GM21360 (cell line): ENCODE data around the gene RASSF3.
"Not testable (repeated sequence)": the region's sequence is repeated elsewhere in the genome, so short reads cannot be mapped to it uniquely, and the experiment has no call there.

Source experiments
- ATAC-seq: cut with Tn5 transposase; IDR thresholded peaks from one replicate; pipeline ENCODE4 v1.9.1; 2021; ENCODE audit warnings: mild to moderate bottlenecking, moderate library complexity; ENCODE audit not compliant: unreplicated experiment

Gene RASSF3, protein sequence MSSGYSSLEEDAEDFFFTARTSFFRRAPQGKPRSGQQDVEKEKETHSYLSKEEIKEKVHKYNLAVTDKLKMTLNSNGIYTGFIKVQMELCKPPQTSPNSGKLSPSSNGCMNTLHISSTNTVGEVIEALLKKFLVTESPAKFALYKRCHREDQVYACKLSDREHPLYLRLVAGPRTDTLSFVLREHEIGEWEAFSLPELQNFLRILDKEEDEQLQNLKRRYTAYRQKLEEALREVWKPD

DNA sequence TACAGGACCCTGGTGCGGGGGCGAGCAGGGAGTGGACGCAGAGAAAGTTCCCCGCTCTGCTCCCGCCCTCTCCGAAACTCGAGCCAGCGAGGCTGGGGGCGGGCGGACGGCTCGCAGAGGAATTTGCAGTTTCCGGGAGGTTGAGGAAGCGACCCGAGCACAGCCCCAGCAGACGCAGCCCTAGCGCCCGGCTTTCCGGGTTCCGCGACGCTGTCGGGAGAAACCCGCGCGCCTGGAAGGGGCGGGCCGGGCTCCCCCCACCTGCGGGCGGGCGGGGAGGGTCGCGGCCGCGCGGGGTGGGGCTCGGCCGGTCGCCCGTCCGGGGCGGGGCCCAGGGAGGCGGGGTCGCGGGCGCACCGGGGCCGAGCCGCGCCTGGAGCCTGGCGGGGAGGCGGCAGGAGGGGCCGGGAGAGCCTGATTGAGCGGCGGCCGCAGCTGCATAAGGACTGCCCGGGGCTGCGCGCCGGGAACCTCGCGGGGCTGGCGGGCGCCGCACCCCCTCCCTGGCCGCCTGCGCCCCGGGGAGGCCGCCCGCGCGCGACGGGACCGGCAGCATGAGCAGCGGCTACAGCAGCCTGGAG lies at the start of gene RASSF3:
Gene RASSF3, plus strand, starts transcription at position 417 of the 581 bp plus-strand sequence. Its CDS starts 138 bp downstream, at position 555.
- ATAC-seq: peak; percentile 48

DNA sequence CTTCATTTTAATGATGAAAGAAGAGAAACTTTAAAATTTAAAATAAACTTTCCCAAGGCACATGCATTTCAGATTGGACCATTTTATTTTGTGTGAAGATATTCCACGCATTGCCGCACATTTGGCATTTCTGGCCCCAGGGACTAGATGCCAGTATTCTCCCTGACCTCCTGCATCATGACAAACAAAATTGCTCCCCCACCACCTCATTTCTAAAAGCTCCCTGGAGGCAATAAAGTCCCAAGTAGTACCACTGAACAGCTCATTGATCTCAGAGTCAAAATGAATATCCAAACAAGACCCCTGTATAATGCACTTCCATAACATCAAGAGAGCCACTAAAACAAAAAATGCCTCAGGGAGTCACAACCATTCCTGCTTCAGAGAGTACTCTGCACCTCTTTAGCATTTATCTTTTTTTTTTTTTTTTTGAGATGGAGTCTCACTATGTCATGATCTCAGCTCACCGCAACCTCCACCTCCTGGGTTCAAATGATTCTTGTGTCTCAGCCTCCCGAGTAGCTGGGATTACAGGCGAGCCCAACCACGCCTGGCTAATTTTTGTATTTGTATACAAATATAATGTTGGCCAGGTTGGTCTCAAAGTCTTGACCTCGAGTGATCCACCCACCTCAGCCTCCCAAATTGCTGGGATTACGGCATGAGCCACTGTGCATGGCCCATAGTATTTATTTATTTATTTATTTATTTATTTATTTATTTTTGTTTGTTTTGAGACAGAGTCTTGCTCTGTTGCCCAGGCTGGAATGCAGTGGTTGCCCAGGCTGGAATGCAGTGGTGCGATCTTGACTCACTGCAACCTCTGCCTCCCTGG lies 48.8 kb upstream of the RASSF3 start:
- no peak for ATAC-seq

DNA sequence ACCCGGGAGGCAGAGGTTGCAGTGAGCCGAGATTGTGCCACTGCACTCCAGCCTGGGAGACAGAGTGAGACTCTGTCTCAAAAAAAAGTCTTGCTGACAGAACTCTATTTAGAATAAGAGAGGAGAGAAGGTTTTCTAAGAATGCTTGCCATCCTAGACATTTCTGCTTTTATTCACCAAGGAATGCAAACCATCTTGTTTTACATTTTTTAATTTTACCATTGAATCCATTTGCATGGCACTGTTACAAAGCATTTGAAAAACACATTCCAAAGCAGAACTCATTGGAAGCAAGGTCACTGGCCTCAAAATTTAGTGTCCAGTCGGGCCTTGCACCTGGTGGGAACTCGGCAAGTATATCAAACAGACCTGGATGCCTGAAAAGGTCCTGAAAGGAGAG lies 44.2 kb upstream of the RASSF3 start:
- no peak for ATAC-seq

DNA sequence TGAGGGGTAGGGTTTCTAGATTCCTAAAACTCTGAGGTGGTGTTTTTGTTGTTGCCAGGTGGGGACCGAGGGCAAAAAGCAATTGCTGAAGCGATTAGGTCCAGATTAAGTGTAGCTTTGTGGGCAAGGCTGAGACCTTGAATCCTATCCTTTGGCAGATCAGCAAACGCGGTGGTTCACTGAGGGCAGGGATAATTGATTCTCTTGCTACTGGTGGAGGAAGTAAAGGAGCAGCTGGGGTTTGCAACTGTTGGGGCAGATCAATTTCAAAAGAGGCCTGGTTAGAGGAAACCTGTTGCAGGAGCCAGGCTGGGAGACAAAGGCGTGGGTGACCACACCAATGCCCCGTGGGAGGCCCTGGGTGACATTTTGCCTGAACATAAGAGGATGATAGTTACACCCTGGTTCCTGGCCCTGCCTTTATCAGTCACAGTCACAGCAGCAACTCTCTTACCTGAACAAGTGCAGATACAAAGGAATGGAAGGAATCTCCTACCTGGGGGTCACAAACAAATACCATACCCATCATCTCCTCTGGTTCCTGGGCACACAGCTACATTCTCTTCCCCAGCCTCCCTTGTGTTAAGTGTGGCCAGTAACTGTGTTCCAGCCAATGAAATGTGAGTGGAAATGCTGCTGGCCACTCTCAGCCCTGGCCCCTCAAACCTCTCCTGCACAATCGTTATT lies 43.3 kb upstream of the RASSF3 start:
- ATAC-seq: no peak

DNA sequence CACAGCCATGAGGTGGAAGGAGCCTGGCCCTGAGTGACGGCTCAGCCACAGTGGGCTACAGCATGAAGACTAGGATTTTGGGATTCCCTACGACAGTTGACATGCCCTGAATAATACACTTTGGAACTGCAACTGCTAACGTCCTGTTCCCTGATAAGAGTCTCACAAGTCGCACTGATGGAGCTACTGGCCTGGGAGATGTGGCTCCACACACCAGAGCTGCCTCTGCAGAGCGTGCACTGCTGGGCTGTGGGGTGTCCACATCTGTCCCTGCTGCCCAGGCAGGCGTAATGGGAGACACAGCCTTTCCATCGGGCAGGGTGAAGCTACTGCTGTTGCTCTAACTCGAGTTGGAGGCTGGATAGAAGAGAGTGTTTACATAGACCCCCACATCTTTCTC lies 42.7 kb upstream of the RASSF3 start:
- no peak for ATAC-seq

DNA sequence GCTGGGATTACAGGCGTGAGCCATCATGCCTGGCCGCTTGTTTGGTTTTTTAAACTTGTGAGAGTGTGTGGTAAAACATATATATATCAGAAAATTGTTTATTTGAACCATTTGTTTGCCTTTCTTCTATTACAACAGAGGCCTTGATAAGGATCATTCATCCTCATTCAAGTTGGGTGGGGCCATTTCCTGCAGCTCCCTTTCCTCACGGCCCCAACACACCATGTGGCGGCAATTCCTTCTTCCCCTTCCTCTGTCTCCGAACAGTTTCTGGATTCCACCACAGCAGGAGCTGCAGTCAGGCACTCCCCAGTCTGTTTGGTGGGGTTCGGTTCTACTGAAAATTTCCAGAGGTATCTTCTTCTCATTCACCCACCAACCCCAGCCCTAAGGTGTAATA lies 42.0 kb upstream of the RASSF3 start:
- ATAC-seq: no peak

DNA sequence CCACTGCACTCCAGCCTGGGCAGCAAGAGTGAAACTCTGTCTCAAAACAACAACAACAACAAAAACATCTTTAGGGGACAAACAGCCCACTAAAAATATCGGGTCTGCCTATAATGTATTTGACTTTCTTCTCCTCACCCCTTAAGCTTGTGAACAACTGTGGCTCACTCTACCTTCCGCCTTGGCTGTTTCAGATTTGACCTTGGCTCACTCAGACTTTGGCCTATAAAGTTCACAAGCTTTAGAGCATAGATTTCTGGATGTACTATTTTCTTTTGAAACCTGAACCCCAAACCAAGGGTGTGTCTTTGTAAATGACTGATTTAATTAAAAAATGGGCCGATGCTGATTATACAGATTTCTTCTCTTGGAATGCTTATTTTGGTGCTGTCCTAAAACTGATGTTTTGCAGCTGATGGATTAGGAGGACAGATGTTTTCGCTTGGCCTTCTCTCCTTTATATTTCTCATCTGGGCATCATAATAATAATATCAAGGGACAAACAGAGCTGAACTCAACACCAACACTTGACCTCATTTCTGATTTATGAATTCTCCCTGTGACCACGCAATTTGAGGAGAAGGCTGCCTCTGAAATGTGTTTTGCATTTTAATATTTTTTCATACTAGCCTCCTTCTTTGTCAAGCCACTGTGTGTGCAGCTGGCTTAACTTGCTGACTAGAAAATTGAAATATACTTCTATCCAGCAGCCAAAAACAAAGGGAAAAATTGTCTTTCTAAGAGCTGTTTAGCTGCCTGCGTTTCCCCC lies 40.2 kb upstream of the RASSF3 start:
- ATAC-seq: no peak

DNA sequence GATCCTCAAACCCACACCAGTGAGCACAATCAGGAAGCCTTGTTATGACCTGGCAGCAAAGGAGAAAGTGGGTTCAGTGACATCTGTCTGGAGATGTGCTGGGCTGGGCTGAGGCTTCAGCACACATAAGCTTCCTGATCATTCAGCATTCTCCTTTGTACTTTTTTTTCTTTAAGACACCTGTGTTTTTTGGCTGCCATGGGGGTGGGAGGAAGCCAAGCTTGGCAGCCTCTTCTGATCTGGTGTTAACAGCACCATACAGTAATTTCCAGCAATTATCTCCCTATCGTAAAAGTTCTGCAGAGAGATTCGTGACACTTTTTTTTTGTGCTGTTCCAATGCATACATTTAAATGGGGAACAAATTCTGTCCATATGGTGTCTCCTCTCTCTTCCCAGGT lies 38.9 kb upstream of the RASSF3 start:
- ATAC-seq: no peak

DNA sequence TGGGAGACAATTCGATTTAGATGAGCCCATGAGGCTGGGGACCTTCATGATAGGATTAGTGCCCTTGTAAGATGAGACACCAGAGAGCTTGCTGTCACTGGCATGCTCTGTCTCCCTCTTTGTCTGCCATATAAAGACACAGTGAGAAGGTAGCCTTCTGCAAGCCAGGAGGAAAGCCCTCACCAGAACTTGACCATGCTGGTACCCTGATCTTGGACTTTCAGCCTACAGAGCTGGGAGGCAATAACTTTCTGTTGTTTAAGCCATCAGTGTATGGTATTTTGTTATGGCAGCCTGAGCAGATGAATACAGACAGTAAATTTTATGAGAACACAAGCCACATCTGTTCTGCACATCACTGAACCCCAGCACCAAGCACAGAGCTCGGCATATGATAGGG lies 38.1 kb upstream of the RASSF3 start:
- ATAC-seq: no peak

DNA sequence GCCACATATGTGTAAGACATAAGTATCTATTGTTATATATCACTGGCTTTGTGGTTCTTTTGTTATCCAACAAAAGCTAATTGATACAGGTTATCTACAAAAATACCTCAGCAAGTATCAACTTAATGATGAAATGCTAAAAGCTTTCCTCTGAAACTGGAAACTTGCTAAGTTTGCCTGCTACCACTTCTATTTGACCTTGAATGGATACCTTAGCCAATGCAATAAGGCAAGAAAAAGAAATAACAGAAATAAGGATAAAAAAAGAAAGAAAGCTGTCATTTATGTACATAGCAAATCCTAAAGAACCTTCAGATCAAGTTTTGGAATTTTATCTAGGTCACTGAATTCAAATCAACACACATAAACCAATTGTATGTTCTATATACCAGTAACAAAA lies 35.5 kb upstream of the RASSF3 start:
- ATAC-seq: no peak

DNA sequence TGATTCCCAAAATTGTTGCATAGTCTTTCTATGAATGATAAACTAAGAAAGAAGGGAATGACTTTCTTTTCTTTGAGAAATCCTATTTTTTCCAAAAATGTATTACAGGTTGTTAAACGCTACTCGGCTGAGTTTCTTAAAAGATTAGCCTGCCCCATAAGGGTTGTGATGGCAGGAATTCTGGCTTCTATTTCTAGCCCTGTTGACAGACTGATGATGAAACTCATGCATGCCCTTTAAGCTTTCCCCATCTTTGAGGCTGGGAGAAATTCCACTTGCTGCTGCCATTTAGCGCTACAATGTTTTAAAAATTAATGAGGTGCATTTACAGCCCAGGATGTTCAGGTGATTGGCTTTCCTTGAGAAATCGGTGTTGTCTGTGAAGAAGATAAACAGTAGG lies 33.2 kb upstream of the RASSF3 start:
- ATAC-seq: no peak

DNA sequence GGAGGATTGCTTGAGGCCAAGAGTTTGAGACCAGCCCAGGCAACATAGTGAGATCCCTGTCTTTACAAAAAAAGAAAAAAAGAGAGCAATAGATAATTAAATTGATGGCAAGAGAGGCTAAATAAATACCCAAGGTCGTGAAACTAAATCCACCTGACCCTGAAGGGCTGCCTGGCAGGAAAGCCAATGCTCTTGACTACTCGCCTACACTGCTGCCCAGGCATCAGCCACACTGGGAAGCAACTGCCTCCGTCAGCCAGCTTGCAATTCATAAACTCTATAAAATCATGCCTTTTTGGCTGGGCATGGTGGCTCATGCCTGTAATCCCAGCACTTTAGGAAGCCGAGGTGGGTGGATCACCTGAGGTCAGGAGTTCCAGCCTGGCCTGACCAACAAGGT lies 31.7 kb upstream of the RASSF3 start:
- no peak for ATAC-seq

DNA sequence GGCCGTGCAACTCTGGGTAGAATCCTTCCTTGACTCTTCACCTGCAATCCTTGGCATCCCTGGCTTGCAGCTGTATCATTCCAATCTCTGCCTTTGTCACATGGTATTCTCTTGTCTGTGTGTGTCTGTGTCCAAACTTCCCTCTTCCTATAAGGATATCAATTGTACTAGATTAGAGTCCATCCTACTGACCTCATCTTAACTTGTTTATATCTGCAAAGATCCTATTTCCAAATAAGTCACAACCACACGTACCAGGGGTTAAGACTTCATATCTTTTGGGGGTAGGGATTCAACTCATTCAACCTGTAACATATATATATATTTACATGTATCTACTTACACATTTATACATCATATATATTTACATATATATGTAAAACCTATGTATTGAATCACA lies 29.6 kb upstream of the RASSF3 start:
- no peak for ATAC-seq

DNA sequence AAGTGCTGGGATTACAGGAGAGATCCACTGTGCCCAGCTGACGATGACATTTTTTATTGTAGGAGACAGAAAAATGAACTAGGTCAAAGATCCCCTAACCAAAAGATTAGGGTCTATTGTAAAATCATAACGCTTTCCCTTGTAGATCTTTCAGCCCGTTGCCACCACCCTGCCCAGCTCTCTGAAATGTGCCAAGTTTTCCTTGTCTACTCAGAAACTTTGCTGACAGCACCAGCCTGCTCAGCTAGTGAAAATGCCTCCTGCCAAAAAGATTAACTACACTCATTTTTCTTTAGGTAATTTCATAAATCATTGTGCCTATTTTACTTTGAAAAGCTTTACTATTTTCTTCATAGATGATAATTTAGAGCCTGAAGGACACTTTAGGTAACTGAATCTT lies 28.2 kb upstream of the RASSF3 start:
- no peak for ATAC-seq

DNA sequence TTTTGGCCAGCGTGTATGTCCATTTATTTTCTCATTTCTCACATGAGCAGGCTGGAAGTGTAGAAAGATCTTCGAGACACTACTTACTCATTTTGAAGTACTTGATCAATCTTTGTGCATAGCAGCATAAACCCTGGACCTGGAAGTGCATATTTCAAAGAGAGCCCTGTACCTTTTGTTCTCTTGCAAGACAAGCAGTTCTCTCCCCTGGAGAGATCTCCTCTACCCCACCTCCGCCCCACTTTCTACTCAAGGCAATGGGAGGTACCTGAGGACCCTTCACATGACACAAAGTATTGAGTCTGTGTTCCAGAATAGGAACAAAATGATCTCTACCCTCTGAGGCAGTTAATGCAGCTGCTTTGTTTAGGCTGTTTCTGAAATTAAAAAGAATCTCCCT lies 27.4 kb upstream of the RASSF3 start:
- no peak for ATAC-seq

DNA sequence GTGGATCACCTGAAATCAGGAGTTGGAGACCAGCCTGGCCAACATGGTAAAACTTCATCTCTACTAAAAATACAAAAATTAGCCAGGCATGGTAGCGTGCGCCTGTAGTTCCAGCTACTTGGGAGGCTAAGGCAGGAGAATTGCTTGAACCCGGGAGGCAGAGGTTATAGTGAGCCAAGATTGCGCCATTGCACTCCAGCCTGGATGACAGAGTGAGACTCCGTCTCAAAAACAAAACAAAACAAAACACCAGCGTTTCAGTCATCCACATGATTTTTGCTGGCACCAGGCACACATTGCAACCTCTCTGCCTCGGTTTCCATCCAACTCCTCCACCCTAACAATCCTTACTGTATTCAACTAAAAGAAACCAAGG lies 26.9 kb upstream of the RASSF3 start:
- ATAC-seq: not testable (repeated sequence)

DNA sequence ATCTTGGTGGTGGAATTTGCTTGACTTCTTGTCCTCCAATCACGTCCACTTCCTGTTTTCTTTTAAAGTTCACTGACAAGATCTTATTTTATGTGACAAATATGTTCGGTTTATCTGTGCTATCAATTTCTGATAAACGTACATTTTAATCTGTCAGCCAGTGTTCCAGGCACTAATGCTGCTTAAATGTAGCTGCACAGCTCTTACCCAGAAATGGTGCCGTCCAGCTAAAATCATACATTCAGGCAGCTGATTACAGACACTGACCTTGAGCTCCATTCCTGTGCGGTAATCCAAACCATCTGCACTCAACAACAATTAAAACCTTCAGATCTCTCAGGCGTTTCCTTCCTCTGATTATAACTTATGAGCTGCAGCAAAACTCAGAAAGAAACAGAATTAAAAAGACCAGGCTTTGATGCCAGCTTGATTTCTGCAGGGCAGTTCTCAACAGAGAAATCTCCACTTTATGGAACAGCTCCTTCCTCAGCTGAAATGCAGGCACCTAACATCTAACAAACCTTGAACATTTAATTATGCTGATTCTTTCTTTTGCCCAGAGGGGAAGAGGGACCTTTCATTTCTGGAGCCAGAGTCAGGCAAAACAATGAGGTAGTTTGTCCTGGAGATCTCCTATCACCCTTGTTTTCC lies 26.4 kb upstream of the RASSF3 start:
- ATAC-seq: no peak

DNA sequence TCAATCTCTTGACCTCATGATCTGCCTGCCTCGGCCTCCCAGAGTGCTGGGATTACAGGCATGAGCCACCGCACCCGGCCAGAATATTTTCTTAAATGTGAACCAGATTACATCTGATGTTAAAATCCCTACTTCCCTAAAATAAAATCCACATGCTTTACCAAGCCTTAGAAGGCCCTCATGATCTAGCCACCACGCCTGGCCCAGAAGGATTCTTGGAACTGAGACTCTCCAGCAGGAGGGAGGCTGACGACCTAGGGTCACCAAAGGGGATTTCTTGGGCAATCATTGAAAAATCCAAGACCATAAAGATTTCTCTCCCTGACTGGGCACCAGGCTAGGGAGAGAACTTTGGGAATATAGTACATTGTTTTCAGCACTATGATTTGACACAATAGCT lies 25.2 kb upstream of the RASSF3 start:
- ATAC-seq: no peak

DNA sequence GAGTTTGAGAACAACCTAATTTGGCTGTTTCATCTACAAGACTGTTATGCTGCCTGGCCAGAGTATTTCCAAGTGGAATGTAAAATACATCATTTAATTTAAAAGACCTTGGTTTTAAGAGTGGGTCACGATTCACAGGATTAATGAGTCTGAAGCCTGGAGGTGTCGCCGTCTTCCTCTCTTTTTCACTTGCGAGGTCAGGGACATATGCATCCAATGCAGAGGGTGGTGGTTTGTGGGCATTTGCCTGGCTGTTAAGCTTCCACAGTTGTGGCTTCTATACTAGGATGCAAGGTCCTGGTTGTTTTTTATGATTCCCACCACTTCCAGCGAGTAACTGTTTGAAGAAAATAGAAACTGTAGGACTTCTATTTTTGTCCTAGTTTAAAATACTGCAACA lies 22.8 kb upstream of the RASSF3 start:
- ATAC-seq: no peak

DNA sequence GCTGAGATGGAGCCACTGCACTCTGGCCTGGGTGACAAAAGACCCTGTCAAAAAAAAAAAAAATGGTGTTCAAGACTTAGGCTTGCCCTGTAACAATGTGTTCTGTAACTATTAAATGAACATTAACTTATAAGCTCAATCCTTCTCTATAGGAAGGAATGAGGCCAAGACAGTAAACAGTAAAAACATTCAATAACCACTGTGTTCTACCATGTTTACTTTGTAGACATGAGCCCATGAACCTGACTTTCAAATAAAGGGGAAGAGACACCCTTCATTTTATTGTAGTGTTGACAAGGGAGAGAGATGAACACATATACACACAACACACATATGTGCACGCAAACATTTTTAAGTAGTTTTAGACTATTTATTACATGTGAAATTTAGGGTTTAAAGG lies 20.1 kb upstream of the RASSF3 start:
- no peak for ATAC-seq
